K562 (cell line): ENCODE results near the gene HUNK. TPM values are rescaled to one million over a fixed set of nuclear protein-coding genes. Genes with fewer than 3 reads are reported as not detected.

Experiments used
- MAZ ChIP-seq, 2 experiments: fragments of 450-650 bp in 1 of 2; sonication (generic) in 1 of 2; formaldehyde crosslinking; IDR thresholded peaks in 1 of 2; conservative IDR thresholded peaks in 1 of 2; 2 replicates each; pipeline versions ENCODE4 v1.4.0 to v1.5.0; 2020; ENCODE audit warnings: mild to moderate bottlenecking in 1 of 2, missing genetic modification reagents in 1 of 2
- polyA plus RNA-seq, 8 experiments: library from polyadenylated mRNA; depleted of rRNA in 4 of 8; stranded (reverse) in 5 of 8; unstranded in 3 of 8; fragments of >200 nt; fragmentation: Nextera tagmentation in 2 of 8; fragmentation: Illumina TruSeq in 1 of 8; extraction: Ambion mirVana in 2 of 8; extraction: Trizol in 1 of 8; gene quantifications; 2 replicates each; pipeline versions ENCODE4 v1.2.1 to v1.2.3, GENCODE V29; 2011 to 2014; ENCODE audit warnings: inconsistent platforms in 1 of 8, missing spikeins in 1 of 8
- total RNA-seq, 7 experiments: library from RNA; depleted of rRNA in 6 of 7; stranded (reverse); fragments of >200 nt in 6 of 7; fragmentation: Illumina TruSeq in 2 of 7; extraction: Trizol in 2 of 7; gene quantifications; 2 replicates each; pipeline versions ENCODE4 v1.2.1 to v1.2.3, GENCODE V29; 2011 to 2021; ENCODE audit warnings: low replicate concordance in 1 of 7
- TF ChIP-seq, protein P1 (sequence below), 2 experiments: IDR thresholded peaks in 1 of 2; conservative IDR thresholded peaks in 1 of 2; 2 replicates each; pipeline ENCODE4 v1.6.1; 2016; ENCODE audit warnings: low read depth in 2 of 2, mild to moderate bottlenecking in 1 of 2, missing compliant biosample characterization in 1 of 2, missing genetic modification characterization in 1 of 2, moderate library complexity in 1 of 2
- TF ChIP-seq, protein P2 (sequence below): IDR thresholded peaks from 3 replicates; pipeline ENCODE4 v1.6.1; 2011; ENCODE audit warnings: borderline replicate concordance, mild to moderate bottlenecking, moderate library complexity; ENCODE audit not compliant: insufficient read length; ENCODE audit errors: extremely low read depth
- TF ChIP-seq, protein P3 (sequence below): sonication (generic); IDR thresholded peaks from 2 replicates; pipeline ENCODE4 v1.6.1; 2016

The HUNK gene
- total and polyA plus RNA-seq, 9 of the 15 experiments (the other 6 are each of a cell fraction or from before 2014, with no cell fraction given), result not detected

DNA sequence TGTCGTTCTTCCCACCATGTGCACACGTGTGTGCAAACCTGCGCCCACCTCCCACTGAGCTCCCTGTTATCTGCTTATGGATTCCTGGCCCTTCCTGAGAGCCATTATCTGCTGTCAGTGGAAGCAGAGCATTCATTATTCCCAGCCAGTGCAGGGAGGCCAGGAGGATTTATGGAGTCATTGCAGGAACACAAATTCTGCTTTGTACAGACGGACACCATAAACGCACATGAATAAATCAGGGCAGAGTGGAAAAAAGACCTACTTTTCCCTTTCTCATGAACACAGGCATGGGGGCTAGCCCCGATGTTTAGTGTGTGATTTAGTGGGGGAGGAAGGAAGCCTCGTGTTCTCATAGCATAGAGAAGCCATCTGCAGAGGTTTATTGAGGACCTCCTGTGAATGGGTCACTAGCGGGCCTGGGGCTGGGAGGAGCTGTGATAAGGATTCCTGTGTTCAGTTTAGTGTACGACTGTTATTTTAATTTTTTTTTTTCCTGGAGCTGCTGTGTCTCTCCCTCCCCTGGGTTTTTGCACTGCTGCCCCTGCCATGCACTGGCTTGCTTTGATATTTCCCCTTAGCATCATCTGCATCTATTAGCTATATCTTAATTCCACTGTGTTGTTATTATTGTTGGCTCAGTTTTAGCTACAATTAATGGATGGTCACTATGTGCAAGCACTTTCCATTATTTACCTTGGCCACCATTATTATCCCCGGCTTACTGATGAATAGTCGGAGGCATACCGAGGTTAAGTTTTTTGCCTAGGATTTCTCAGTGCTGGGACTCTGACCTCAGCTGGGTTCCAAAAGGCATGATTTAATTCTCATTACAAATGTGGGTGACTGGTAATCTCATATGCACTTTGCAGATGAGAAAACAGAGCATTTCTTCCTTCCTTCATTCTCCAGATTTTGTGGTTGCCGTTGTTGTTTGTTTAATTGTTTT is 33.0 kb downstream of the HUNK start (continued):
- TF ChIP-seq, protein P1, sequence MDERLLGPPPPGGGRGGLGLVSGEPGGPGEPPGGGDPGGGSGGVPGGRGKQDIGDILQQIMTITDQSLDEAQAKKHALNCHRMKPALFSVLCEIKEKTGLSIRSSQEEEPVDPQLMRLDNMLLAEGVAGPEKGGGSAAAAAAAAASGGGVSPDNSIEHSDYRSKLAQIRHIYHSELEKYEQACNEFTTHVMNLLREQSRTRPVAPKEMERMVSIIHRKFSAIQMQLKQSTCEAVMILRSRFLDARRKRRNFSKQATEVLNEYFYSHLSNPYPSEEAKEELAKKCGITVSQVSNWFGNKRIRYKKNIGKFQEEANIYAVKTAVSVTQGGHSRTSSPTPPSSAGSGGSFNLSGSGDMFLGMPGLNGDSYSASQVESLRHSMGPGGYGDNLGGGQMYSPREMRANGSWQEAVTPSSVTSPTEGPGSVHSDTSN (CRISPR knock-in tag; IDR thresholded peaks at IDR 0.05; ENCODE audit: low read depth), result no peak
- TF ChIP-seq, protein P1 (tag; conservative IDR thresholded peaks at IDR 0.05; ENCODE audit: low read depth), result no peak
- TF ChIP-seq, protein P2, sequence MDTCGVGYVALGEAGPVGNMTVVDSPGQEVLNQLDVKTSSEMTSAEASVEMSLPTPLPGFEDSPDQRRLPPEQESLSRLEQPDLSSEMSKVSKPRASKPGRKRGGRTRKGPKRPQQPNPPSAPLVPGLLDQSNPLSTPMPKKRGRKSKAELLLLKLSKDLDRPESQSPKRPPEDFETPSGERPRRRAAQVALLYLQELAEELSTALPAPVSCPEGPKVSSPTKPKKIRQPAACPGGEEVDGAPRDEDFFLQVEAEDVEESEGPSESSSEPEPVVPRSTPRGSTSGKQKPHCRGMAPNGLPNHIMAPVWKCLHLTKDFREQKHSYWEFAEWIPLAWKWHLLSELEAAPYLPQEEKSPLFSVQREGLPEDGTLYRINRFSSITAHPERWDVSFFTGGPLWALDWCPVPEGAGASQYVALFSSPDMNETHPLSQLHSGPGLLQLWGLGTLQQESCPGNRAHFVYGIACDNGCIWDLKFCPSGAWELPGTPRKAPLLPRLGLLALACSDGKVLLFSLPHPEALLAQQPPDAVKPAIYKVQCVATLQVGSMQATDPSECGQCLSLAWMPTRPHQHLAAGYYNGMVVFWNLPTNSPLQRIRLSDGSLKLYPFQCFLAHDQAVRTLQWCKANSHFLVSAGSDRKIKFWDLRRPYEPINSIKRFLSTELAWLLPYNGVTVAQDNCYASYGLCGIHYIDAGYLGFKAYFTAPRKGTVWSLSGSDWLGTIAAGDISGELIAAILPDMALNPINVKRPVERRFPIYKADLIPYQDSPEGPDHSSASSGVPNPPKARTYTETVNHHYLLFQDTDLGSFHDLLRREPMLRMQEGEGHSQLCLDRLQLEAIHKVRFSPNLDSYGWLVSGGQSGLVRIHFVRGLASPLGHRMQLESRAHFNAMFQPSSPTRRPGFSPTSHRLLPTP, result no peak
- no peak for TF ChIP-seq MAZ (CRISPR knock-in tag; conservative IDR thresholded peaks at IDR 0.05 in 1 of 2, IDR thresholded peaks at IDR 0.05 in 1 of 2)
- TF ChIP-seq, protein P3, sequence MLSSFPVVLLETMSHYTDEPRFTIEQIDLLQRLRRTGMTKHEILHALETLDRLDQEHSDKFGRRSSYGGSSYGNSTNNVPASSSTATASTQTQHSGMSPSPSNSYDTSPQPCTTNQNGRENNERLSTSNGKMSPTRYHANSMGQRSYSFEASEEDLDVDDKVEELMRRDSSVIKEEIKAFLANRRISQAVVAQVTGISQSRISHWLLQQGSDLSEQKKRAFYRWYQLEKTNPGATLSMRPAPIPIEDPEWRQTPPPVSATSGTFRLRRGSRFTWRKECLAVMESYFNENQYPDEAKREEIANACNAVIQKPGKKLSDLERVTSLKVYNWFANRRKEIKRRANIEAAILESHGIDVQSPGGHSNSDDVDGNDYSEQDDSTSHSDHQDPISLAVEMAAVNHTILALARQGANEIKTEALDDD, result no peak
- TF ChIP-seq, all 486 proteins: peak for 0
